GM06990 (cell line): ENCODE data around the gene RXRA.

Experiments
- DNase-seq: peaks from one replicate; pipeline ENCODE4 v3.0.0-alpha.2; 2011; ENCODE audit not compliant: insufficient read length; ENCODE audit errors: extremely low read depth
- H3K27me3 ChIP-seq: replicated peaks from 2 replicates; pipeline ENCODE4 v1.6.0; 2011; ENCODE audit warnings: low read length; ENCODE audit not compliant: control insufficient read depth, insufficient read depth
- H3K36me3 ChIP-seq: 2 replicates; pipeline ENCODE4 v1.5.1; 2011; ENCODE audit warnings: low read length; ENCODE audit not compliant: control insufficient read depth, insufficient read depth
- H3K4me3 ChIP-seq: replicated peaks from 2 replicates; pipeline ENCODE4 v1.5.1; 2011; ENCODE audit warnings: low read depth, mild to moderate bottlenecking, control low read depth, low read length
- TF ChIP-seq, protein P1 (sequence below): IDR thresholded peaks from 2 replicates; pipeline ENCODE4 v1.5.1; 2011; ENCODE audit warnings: low read length, control low read depth, mild to moderate bottlenecking, inconsistent platforms; ENCODE audit not compliant: insufficient read depth, poor library complexity, severe bottlenecking

RXRA gene

DNA sequence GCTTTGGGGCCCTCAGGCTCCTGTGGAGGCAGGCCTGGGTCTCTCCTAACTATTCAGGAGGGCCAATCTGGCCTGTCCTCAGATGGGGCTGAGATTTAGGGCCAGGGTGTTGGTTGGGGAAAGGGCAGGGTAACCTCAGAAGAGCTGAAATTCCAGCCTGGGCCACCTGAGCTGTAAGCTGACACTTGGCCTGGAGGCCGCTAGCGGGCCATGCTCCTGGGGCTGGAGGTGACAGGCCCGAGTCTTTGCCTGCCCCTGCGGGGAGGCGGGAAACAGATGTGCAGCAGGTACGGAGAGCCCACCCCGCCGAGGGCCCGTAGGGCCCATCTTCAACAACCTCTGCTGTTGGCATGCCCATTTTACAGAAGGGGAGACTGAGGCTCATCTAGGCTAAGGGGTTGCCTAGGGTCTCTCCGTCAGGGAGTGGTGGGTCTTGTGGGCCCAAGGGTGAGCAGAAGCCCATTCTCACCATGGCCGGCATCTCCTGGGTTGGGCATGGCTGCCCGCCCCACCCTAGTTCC, 69.5 kb downstream of the RXRA start:
- TF ChIP-seq, protein P1, sequence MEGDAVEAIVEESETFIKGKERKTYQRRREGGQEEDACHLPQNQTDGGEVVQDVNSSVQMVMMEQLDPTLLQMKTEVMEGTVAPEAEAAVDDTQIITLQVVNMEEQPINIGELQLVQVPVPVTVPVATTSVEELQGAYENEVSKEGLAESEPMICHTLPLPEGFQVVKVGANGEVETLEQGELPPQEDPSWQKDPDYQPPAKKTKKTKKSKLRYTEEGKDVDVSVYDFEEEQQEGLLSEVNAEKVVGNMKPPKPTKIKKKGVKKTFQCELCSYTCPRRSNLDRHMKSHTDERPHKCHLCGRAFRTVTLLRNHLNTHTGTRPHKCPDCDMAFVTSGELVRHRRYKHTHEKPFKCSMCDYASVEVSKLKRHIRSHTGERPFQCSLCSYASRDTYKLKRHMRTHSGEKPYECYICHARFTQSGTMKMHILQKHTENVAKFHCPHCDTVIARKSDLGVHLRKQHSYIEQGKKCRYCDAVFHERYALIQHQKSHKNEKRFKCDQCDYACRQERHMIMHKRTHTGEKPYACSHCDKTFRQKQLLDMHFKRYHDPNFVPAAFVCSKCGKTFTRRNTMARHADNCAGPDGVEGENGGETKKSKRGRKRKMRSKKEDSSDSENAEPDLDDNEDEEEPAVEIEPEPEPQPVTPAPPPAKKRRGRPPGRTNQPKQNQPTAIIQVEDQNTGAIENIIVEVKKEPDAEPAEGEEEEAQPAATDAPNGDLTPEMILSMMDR: no peak
- peak overlapping the region; percentile 65 for H3K4me3 ChIP-seq
- no peaks in the 10 kb centered on the region for H3K27me3 ChIP-seq
- no peak for DNase-seq
- H3K36me3 ChIP-seq: peaks cover 2% of the 10 kb centered on the region

DNA sequence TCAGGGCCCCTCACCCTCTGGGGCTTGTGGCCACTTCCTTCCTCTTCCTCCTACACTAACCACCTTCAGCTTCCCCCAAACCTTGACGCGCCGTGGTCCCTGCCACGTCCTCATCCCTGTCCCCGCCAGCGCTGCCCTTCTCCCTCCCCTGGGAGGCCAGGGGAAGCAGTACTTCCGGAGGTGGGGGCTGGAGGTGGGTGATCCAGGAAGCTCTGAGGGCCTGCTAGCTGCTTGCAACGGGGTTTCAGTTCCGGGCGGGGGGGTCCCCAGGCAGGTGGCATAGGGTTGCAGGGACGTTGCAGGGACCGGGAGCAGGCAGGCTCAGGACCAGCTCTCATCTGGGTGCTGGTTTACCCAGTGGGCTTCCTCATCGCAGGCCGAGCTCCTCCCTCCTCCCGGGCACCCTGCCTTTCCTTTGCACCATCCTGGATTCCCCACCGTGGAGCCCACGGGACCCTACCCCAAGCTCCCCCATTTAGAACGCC, 70.0 kb downstream of the RXRA start:
- Histone ChIP-seq H3K27me3 (no peaks in the 10 kb centered on the region), H3K4me3 (peak overlapping the region; percentile 65), H3K36me3 (peaks cover 2% of the 10 kb centered on the region)
- TF ChIP-seq, protein P1: no peak
- DNase-seq: peak; percentile 80

DNA sequence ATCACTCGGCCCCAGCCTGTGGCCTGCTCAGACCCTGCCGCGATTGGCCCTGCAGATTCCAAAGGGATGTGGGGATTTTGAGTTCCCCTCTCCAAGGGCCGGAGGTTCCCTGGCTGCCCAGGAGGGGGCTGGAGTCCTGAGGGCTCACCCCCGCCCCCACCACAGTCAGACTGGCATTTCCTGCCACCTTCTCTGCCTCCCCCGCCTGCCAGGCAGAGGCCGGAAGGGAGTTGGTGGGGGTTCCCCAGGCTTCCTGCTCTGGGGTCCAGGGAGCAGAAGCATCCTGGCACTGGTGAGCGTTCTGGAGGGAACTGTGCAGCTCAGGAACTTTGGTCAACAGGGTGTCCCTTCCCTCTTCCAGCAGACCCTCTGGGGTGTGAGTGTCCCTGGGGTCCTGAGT, 70.6 kb downstream of the RXRA start:
- H3K27me3 ChIP-seq: no peaks in the 10 kb centered on the region
- DNase-seq: peak; percentile 61
- H3K4me3 ChIP-seq: peak overlapping the region; percentile 65
- peaks cover 2% of the 10 kb centered on the region for H3K36me3 ChIP-seq
- TF ChIP-seq, protein P1: no peak

DNA sequence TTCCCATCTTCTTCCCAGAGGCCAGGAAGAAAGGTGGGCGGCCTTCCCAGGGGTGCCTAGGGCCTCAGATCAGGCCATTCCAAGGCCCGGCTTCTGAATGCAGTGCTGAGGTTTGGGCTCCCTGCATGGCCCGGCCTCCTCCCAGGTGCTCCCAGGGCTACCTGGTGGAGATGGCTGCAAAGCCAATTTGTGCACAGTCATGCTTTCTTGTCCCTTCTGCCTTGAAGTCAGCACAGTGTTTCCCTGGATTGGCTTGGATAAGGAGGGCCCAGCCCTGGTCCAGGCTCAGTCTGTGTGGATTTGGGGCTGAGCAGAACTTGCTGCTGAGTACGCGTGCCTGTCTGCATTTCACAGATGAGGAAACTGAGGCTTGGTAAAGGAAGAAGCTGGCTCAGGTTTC, 72.5 kb downstream of the RXRA start:
- TF ChIP-seq, protein P1: no peak
- H3K4me3 ChIP-seq: no peak overlapping the region
- H3K36me3 ChIP-seq: peaks cover 7% of the 10 kb centered on the region
- DNase-seq: no peak
- no peaks in the 10 kb centered on the region for H3K27me3 ChIP-seq

DNA sequence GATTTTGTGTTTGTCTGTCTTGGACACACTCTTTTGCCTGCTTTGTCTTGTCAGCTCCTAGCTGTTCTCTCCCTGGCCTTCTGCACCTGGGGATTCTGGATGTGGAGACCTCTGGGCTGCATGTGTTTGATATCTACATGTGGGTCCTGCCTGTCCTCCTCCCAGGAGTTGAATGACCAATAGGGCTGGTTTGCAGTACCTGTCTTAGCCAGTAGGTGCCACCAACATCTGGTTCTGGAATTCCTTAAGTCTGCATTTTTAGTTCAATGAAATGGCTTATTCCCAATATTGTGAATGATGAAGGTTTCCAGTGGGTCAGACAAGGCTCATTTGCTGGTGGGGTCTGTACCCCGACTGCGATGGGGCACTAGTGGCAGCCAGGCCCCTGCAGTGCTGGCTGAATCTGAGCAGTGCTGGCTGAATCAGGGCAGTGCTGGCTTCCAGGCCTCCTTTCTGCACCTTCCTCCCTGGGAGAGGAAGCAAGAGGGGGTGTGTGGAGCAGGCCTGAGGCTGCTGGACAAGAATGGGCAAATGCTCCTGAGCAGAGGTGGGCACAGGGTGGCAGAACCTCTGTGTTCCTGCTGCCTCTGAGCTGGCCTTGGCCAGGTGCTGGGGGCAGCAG, 73.3 kb downstream of the RXRA start:
- DNase-seq: no peak
- peaks cover 7% of the 10 kb centered on the region for H3K36me3 ChIP-seq
- no peak overlapping the region for H3K4me3 ChIP-seq
- no peaks in the 10 kb centered on the region for H3K27me3 ChIP-seq
- TF ChIP-seq, protein P1: peak; percentile 73

DNA sequence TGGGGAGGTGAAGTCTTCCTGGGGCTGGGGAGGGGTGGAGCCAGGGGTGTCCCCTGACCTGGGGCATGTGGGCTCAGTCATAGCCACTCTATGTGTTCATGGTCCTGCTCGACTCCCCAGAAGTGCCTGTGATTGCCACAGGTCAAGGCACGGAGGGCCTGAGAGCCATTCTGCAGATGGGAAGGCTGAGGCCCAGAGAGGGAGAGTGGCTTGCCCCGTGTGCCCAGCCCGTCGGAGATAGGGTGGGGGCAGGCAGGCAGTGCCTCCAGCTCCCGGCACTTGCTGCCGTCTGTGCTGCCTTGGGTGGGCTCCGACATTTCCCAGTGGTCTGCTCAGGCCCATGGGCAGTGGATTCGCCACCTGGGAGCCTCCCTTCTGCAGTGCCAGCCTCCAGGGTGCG, 74.0 kb downstream of the RXRA start:
- H3K36me3 ChIP-seq: peaks cover 9% of the 10 kb centered on the region
- TF ChIP-seq, protein P1: no peak
- no peak for DNase-seq
- no peak overlapping the region for H3K4me3 ChIP-seq
- no peaks in the 10 kb centered on the region for H3K27me3 ChIP-seq
